ENCODE results near the gene ANKRD29. TPM values are rescaled to one million over a fixed set of nuclear protein-coding genes. Genes with fewer than 3 reads are reported as not detected.

The ANKRD29 gene
- total and polyA plus RNA-seq, 9 of the 15 experiments (the other 6 are each of a cell fraction or from before 2014, with no cell fraction given) = 0.36 TPM; not detected in 8

GRCh38 chr18:23689616-23690504 lies 27.1 kb upstream of the ANKRD29 start:
- Histone ChIP-seq H4K20me1 (replicated peaks; ENCODE audit: control insufficient read depth, insufficient read depth, low read length) (0 out of 2 replicates have a peak, but pooled peaks cover under 1% of the 10 kb centered on the region), H3K79me2 (ENCODE audit: control insufficient read depth, insufficient read depth, low read length) (no peaks in the 10 kb centered on the region), H3K36me3 (ENCODE audit: control insufficient read depth, insufficient read depth, low read length) (no peaks in the 10 kb centered on the region), H3K27me3 (ENCODE audit: control insufficient read depth in 2 of 2, insufficient read depth in 2 of 2, low read length in 2 of 2) (peaks cover 21 to 33% of the 10 kb centered on the region in 2 experiments), H3K4me2 (ENCODE audit: insufficient read depth, low read length) (no peak overlapping the region), H3K27ac (ENCODE audit: extremely low read depth, low read depth, low read length) (no peak overlapping the region), H3K4me1 (replicated peaks in 1 of 2; ENCODE audit: control insufficient read depth in 2 of 2, insufficient read depth in 2 of 2, low read length in 2 of 2) (peaks cover 0 to 15% of the 10 kb centered on the region in 2 experiments; a peak in 2 of 5 replicates), H3K9me1 (ENCODE audit: control insufficient read depth, insufficient read depth, low read length) (no peaks in the 10 kb centered on the region), H3K9me3 (replicated peaks; ENCODE audit: control insufficient read depth, insufficient read depth, low read depth, low read length) (no peaks in the 10 kb centered on the region), H3K9ac (ENCODE audit: insufficient read depth in 1 of 2, low read depth in 2 of 2, low read length in 2 of 2) (no peak overlapping the region), H2AFZ (ENCODE audit: low read depth, low read length) (no peak overlapping the region), H3K4me3 (no peak overlapping the region)
- intact Hi-C loops (cut with micrococcal nuclease) = no loop called here
- BruUV-seq (replicated peaks) = no TSS peak
- TF ChIP-seq ZBED1 (IDR thresholded peaks at IDR 0.05) (no peak), FIP1L1 (IDR thresholded peaks at IDR 0.05; ENCODE audit: low read depth, low read length, poor library complexity, severe bottlenecking) (no peak), DACH1 (IDR thresholded peaks at IDR 0.05; ENCODE audit: partially characterized antibody) (no peak), SNRNP70 (optimal IDR thresholded peaks at IDR 0.05; ENCODE audit: low read depth, low read length) (no peak), MCM3 (IDR thresholded peaks at IDR 0.05) (no peak), SMARCB1 (IDR thresholded peaks at IDR 0.05; ENCODE audit: insufficient read length, low read depth) (no peak), SRSF9 (IDR thresholded peaks at IDR 0.05; ENCODE audit: borderline replicate concordance, low read depth, low read length) (no peak), RERE (CRISPR knock-in tag; IDR thresholded peaks at IDR 0.05; ENCODE audit: borderline replicate concordance) (no peak), BMI1 (IDR thresholded peaks at IDR 0.05; ENCODE audit: low read length) (no peak), E2F5 (CRISPR knock-in tag; IDR thresholded peaks at IDR 0.05) (no peak), RBFOX2 (IDR thresholded peaks at IDR 0.05; ENCODE audit: low read depth, low read length) (no peak), DLX4 (CRISPR knock-in tag; IDR thresholded peaks at IDR 0.05) (no peak), HDAC2 (IDR thresholded peaks at IDR 0.05) (no peak), BCOR (IDR thresholded peaks at IDR 0.05) (no peak)
- TF ChIP-seq, protein P1, sequence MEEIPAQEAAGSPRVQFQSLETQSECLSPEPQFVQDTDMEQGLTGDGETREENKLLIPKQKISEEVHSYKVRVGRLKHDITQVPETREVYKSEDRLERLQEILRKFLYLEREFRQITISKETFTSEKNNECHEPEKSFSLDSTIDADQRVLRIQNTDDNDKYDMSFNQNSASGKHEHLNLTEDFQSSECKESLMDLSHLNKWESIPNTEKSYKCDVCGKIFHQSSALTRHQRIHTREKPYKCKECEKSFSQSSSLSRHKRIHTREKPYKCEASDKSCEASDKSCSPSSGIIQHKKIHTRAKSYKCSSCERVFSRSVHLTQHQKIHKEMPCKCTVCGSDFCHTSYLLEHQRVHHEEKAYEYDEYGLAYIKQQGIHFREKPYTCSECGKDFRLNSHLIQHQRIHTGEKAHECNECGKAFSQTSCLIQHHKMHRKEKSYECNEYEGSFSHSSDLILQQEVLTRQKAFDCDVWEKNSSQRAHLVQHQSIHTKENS (CRISPR knock-in tag; IDR thresholded peaks at IDR 0.05) = no peak
- CTCF ChIA-PET (ENCODE audit: low intra/inter-chr PET ratio) = no interaction called here
- DNase-seq (ENCODE audit: extremely low read depth in 1 of 4, low spot score in 3 of 4) = no peak
- in situ Hi-C loops (cut with MboI) = no loop called here
- POLR2A ChIA-PET = no interaction called here
- WGBS (ENCODE audit: insufficient coverage, low coverage, missing lambda C conversion rate) = 24% methylated on average over 47 of the region's 85 CpGs
- no peak for FAIRE-seq
- ATAC-seq = no peak
